Measurements from ENCODE around the gene HSPA12B. TPM values are rescaled to one million over a fixed set of nuclear protein-coding genes. Genes with fewer than 3 reads are reported as not detected.

The HSPA12B gene
- total and polyA plus RNA-seq, 3 experiments from 2014 or later: not detected

DNA sequence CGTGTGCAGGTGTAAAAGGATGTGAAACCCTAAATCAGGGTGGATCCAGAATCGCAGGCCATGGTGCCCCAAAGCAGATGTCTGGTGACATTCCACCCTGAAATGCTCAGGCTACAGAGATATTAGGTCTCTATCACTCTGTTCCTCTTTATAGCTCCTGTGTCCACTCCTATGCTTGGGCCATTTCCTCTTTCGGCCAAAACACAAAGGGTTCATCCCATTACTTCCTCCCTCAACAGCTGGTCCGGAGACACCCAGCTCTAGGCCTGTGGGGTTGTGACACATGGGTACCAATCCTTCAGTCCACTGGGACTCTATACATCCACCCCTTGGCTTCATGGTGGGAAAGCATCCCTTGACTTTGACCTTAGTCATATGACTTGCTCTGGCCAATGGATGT is 18.4 kb upstream of the HSPA12B start:
- no peak overlapping the region for H3K4me3 ChIP-seq (ENCODE audit: low read length)
- Mint-ChIP-seq H3K36me3 (no peaks in the 10 kb centered on the region), H3K27me3 (peaks cover 14 to 33% of the 10 kb centered on the region in 2 donors), H3K27ac (no peak overlapping the region), H3K4me1 (peaks cover 2 to 7% (median 7%) of the 10 kb centered on the region in 3 donors), H3K4me3 (no peak overlapping the region), H3K9me3 (no peaks in the 10 kb centered on the region)
- no peaks in the 10 kb centered on the region for H3K4me1 ChIP-seq (ENCODE audit: insufficient read depth, low read length)
- H3K9me3 ChIP-seq (ENCODE audit: low read length): no peaks in the 10 kb centered on the region
- no peaks in the 10 kb centered on the region for H3K27me3 ChIP-seq (ENCODE audit: insufficient read depth, low read length, poor library complexity, severe bottlenecking)
- no peak for DNase-seq
- no peaks in the 10 kb centered on the region for H3K36me3 ChIP-seq (ENCODE audit: insufficient read depth, low read length)
- POLR2A ChIA-PET: no interaction called here
- CTCF ChIA-PET: interaction anchor here (0.9 kb wide), 1 partner anchor 30 kb away, joined by 3 read pairs; no protein-coding TSS in a partner anchor
- no peak overlapping the region for H3K27ac ChIP-seq (ENCODE audit: low read depth, low read length)

DNA sequence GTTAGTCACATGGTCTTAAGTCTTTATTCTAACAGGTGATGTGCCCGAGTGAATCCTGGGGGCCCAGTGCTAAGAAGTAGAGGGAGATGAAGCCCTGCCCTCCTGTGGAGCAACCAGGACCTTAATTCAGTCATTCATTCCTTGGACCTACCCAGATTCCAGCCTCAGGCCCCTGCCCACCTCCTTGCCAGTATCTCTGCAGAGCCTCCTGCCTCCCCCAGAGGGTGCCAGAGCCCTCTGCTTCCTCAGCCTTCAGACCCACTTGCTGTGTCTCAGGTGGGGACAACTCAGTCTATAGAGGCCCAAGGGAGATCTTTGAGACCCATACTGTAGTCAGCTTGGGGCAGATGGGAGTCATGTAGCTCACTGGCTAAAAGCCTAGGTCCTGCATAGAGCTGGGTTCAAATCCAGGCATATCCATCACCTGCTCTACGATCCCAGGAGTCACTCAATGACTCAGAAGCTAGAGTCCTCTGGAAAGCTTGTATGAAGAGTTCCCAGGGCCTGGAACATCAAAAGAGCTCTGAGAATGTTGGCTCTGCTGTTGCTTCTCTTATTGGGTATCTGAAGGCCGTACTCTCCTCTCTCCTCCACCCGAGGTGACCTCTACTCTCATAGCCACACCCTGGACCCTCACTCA is 16.2 kb upstream of the HSPA12B start:
- H3K4me1 ChIP-seq (ENCODE audit: insufficient read depth, low read length): no peaks in the 10 kb centered on the region
- DNase-seq: peak in 1 of 5 donors; percentile 9
- Mint-ChIP-seq H3K4me1 (peaks cover 2 to 9% (median 6%) of the 10 kb centered on the region in 3 donors), H3K4me3 (no peak overlapping the region), H3K27me3 (peaks cover 15 to 50% of the 10 kb centered on the region in 2 donors), H3K36me3 (no peaks in the 10 kb centered on the region), H3K27ac (no peak overlapping the region), H3K9me3 (no peaks in the 10 kb centered on the region)
- H3K36me3 ChIP-seq (ENCODE audit: insufficient read depth, low read length): no peaks in the 10 kb centered on the region
- no peak overlapping the region for H3K4me3 ChIP-seq (ENCODE audit: low read length)
- CTCF ChIA-PET: interaction anchor here (0.7 to 1.4 kb wide), 2 partner anchors 10 to 139 kb away, joined by 3 to 4 read pairs; no protein-coding TSS in a partner anchor
- peaks cover 5% of the 10 kb centered on the region for H3K27me3 ChIP-seq (ENCODE audit: insufficient read depth, low read length, poor library complexity, severe bottlenecking)
- no peaks in the 10 kb centered on the region for H3K9me3 ChIP-seq (ENCODE audit: low read length)
- POLR2A ChIA-PET: no interaction called here
- no peak overlapping the region for H3K27ac ChIP-seq (ENCODE audit: low read depth, low read length)

DNA sequence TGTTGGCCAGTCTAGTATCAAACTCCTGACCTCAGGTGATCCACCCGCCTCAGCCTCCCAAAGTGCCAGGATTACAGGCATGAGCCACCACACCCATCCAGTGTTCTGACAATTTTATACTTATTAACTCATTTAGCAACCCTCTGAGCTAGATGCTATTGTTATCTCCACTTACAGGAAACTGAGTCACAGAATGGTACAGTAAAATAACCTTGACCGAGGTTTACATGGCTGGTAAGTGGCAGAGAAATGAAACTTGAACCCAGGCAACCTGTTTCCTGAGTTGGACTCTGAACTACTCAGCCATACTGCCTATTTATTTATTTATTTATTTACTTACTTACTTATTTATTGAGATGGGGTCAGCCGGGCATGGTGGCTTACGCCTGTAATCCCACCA is 13.4 kb upstream of the HSPA12B start:
- H3K27me3 ChIP-seq (ENCODE audit: insufficient read depth, low read length, poor library complexity, severe bottlenecking): peaks cover 5% of the 10 kb centered on the region
- no peaks in the 10 kb centered on the region for H3K9me3 ChIP-seq (ENCODE audit: low read length)
- H3K36me3 ChIP-seq (ENCODE audit: insufficient read depth, low read length): no peaks in the 10 kb centered on the region
- H3K4me1 ChIP-seq (ENCODE audit: insufficient read depth, low read length): no peaks in the 10 kb centered on the region
- Mint-ChIP-seq H3K9me3 (no peaks in the 10 kb centered on the region), H3K36me3 (no peaks in the 10 kb centered on the region), H3K4me3 (no peak overlapping the region), H3K4me1 (peaks cover 2 to 9% (median 6%) of the 10 kb centered on the region in 3 donors), H3K27me3 (peaks cover 17 to 60% of the 10 kb centered on the region in 2 donors), H3K27ac (no peak overlapping the region)
- ChIA-PET POLR2A (no interaction called here), CTCF (interaction anchor here (1.6 kb wide), 1 partner anchor 8 kb away, joined by 5 read pairs; no protein-coding TSS in a partner anchor)
- no peak for DNase-seq
- H3K4me3 ChIP-seq (ENCODE audit: low read length): no peak overlapping the region
- no peak overlapping the region for H3K27ac ChIP-seq (ENCODE audit: low read depth, low read length)

DNA sequence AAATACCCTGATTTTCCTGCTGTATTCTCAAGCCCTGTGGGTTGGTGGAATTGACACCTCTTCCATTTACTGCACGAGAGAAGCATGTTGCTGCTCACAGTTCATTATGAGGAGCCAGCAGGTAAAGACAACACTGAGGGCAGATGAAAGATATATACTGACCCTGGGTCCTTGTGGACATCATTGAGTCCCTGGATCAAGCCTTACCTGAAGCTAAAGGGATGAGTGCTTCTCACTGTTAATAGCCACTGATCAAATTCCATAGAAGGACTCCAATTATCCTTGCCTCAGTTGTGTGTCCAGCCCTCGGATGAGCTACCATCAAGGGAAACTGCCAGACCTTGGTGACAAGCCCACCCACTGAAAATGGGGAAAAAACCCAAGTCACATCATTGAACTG is 12.4 kb upstream of the HSPA12B start:
- H3K36me3 ChIP-seq (ENCODE audit: insufficient read depth, low read length): no peaks in the 10 kb centered on the region
- no peaks in the 10 kb centered on the region for H3K36me3 Mint-ChIP-seq
- H3K4me3 ChIP-seq (ENCODE audit: low read length): no peak overlapping the region
- H3K27ac ChIP-seq (ENCODE audit: low read depth, low read length): no peak overlapping the region
- DNase-seq: no peak
- POLR2A ChIA-PET: no interaction called here
- peaks cover 5% of the 10 kb centered on the region for H3K27me3 ChIP-seq (ENCODE audit: insufficient read depth, low read length, poor library complexity, severe bottlenecking)
- CTCF ChIA-PET: interaction anchor here (1.6 kb wide), 1 partner anchor 9 kb away, joined by 5 read pairs; no protein-coding TSS in a partner anchor
- peaks cover 17 to 68% of the 10 kb centered on the region in 2 donors for H3K27me3 Mint-ChIP-seq
- H3K27ac Mint-ChIP-seq: no peak overlapping the region
- no peaks in the 10 kb centered on the region for H3K4me1 ChIP-seq (ENCODE audit: insufficient read depth, low read length)
- H3K9me3 Mint-ChIP-seq: peaks cover 0 to 3% (median 0%) of the 10 kb centered on the region in 5 donors
- no peaks in the 10 kb centered on the region for H3K9me3 ChIP-seq (ENCODE audit: low read length)
- no peak overlapping the region for H3K4me3 Mint-ChIP-seq
- peaks cover 2 to 9% (median 6%) of the 10 kb centered on the region in 3 donors for H3K4me1 Mint-ChIP-seq

DNA sequence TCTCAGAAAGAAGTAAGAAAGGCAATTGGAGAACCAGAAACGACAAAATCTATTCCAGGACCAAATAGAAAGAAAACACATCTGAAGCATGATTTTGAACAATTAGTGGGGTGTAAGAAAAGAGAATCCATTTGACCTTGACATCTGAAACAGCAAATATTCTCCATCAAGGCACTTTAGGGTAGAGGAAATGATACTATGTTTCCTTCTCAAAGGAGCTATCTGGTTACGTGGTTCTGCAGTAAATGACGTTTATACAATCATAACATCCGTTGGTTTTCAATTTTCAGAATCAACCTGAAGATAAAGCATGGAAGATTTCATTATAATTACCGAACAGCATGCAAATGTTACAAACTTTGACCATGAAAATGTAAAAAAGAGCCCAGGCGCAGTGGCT is 11.9 kb upstream of the HSPA12B start:
- Histone ChIP-seq H3K4me1 (ENCODE audit: insufficient read depth, low read length) (no peaks in the 10 kb centered on the region), H3K4me3 (ENCODE audit: low read length) (no peak overlapping the region), H3K9me3 (ENCODE audit: low read length) (no peaks in the 10 kb centered on the region), H3K36me3 (ENCODE audit: insufficient read depth, low read length) (no peaks in the 10 kb centered on the region), H3K27me3 (ENCODE audit: insufficient read depth, low read length, poor library complexity, severe bottlenecking) (peaks cover 5% of the 10 kb centered on the region), H3K27ac (ENCODE audit: low read depth, low read length) (no peak overlapping the region)
- Mint-ChIP-seq H3K9me3 (peaks cover 0 to 3% (median 0%) of the 10 kb centered on the region in 5 donors), H3K27ac (no peak overlapping the region), H3K4me3 (no peak overlapping the region), H3K27me3 (peaks cover 17 to 68% of the 10 kb centered on the region in 2 donors), H3K36me3 (no peaks in the 10 kb centered on the region), H3K4me1 (peaks cover 2 to 9% (median 6%) of the 10 kb centered on the region in 3 donors)
- CTCF ChIA-PET: no interaction called here
- no peak for DNase-seq
- POLR2A ChIA-PET: no interaction called here

DNA sequence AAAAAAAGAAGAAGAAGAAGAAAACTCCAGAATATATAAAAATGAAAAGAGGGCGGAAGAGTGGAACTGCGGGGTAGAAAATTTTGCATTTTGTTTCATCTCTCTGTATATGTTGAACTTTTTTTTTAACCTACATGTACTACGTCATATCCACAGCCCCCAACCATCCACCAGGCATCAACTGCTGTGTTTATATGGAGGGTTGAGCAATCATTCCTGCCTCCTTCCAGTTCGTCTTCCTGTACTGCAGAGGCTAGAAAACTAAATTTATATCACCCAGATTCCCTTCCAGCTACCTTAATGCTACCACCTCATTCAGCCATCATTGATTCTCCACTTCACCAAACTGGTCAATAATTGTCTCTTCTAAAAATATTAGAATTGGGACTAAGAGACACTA is 10.6 kb upstream of the HSPA12B start:
- no peak for DNase-seq
- H3K36me3 ChIP-seq (ENCODE audit: insufficient read depth, low read length): no peaks in the 10 kb centered on the region
- Mint-ChIP-seq H3K27ac (no peak overlapping the region), H3K36me3 (no peaks in the 10 kb centered on the region), H3K27me3 (peaks cover 17 to 61% of the 10 kb centered on the region in 2 donors), H3K9me3 (peaks cover 0 to 3% (median 0%) of the 10 kb centered on the region in 5 donors), H3K4me1 (peaks cover 2 to 9% (median 6%) of the 10 kb centered on the region in 3 donors), H3K4me3 (no peak overlapping the region)
- H3K9me3 ChIP-seq (ENCODE audit: low read length): no peaks in the 10 kb centered on the region
- no peak overlapping the region for H3K27ac ChIP-seq (ENCODE audit: low read depth, low read length)
- H3K4me3 ChIP-seq (ENCODE audit: low read length): no peak overlapping the region
- POLR2A ChIA-PET: no interaction called here
- CTCF ChIA-PET: no interaction called here
- no peaks in the 10 kb centered on the region for H3K4me1 ChIP-seq (ENCODE audit: insufficient read depth, low read length)
- H3K27me3 ChIP-seq (ENCODE audit: insufficient read depth, low read length, poor library complexity, severe bottlenecking): peaks cover 5% of the 10 kb centered on the region

DNA sequence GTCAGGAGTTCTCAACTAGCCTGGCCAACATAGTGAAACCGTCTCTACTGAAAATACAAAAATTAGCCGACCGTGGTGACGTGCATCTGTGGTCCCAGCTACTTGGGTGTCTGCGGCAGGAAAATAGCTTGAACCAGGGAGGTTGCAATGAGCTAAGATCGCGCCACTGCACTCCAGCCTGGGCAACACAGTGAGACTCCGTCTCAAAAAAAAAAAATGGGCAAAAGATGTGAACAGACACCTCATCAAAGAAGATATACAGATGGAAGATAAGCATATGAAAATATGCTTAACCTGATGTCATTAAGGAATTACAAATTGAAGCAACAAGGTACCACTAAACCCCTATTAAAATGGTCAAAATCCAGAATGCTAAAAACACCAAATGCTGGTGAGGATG is 9.2 kb upstream of the HSPA12B start:
- H3K27ac Mint-ChIP-seq: no peak overlapping the region
- no peak for DNase-seq
- H3K9me3 ChIP-seq (ENCODE audit: low read length): no peaks in the 10 kb centered on the region
- ChIA-PET CTCF (no interaction called here), POLR2A (no interaction called here)
- H3K4me3 Mint-ChIP-seq: no peak overlapping the region
- H3K4me1 Mint-ChIP-seq: peaks cover 2 to 9% (median 6%) of the 10 kb centered on the region in 3 donors
- H3K4me3 ChIP-seq (ENCODE audit: low read length): no peak overlapping the region
- H3K4me1 ChIP-seq (ENCODE audit: insufficient read depth, low read length): no peaks in the 10 kb centered on the region
- H3K9me3 Mint-ChIP-seq: peaks cover 0 to 3% (median 0%) of the 10 kb centered on the region in 5 donors
- H3K36me3 Mint-ChIP-seq: no peaks in the 10 kb centered on the region
- no peaks in the 10 kb centered on the region for H3K36me3 ChIP-seq (ENCODE audit: insufficient read depth, low read length)
- H3K27me3 ChIP-seq (ENCODE audit: insufficient read depth, low read length, poor library complexity, severe bottlenecking): peaks cover 5% of the 10 kb centered on the region
- H3K27me3 Mint-ChIP-seq: peaks cover 23 to 65% of the 10 kb centered on the region in 2 donors
- H3K27ac ChIP-seq (ENCODE audit: low read depth, low read length): no peak overlapping the region

DNA sequence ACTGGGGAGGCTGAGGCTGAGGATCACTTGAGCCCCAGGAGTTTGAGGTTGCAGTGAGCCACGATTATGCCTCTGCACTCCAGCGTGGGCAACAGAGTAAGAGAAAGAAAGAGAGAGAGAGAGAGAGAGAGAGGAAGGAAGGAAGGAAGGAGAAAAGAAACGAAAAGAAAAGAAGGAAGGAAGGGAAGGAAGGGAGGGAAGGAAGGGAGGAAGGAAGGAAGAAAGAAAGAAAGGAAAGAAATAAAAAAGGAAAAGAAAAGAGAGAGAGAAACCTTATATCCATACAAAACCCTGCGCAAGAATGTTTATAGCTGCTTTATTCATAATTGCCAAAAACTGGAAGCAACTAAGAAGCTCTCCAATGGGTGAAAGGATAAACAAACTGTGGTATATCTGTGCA is 8.1 kb upstream of the HSPA12B start:
- no peaks in the 10 kb centered on the region for H3K9me3 ChIP-seq (ENCODE audit: low read length)
- ChIA-PET POLR2A (no interaction called here), CTCF (interaction anchor here (0.8 to 1.0 kb wide), 2 partner anchors 13 to 95 kb away, joined by 3 read pairs; no protein-coding TSS in a partner anchor)
- peaks cover 20 to 66% of the 10 kb centered on the region in 2 donors for H3K27me3 Mint-ChIP-seq
- H3K9me3 Mint-ChIP-seq: peaks cover 0 to 3% (median 0%) of the 10 kb centered on the region in 5 donors
- peaks cover 2 to 9% (median 6%) of the 10 kb centered on the region in 3 donors for H3K4me1 Mint-ChIP-seq
- no peaks in the 10 kb centered on the region for H3K4me1 ChIP-seq (ENCODE audit: insufficient read depth, low read length)
- no peak for DNase-seq
- no peak overlapping the region for H3K27ac ChIP-seq (ENCODE audit: low read depth, low read length)
- no peak overlapping the region for H3K27ac Mint-ChIP-seq
- no peak overlapping the region for H3K4me3 ChIP-seq (ENCODE audit: low read length)
- H3K36me3 Mint-ChIP-seq: no peaks in the 10 kb centered on the region
- peaks cover 5% of the 10 kb centered on the region for H3K27me3 ChIP-seq (ENCODE audit: insufficient read depth, low read length, poor library complexity, severe bottlenecking)
- H3K4me3 Mint-ChIP-seq: no peak overlapping the region
- no peaks in the 10 kb centered on the region for H3K36me3 ChIP-seq (ENCODE audit: insufficient read depth, low read length)
